Erythroblast (primary cell): ENCODE measurements around the gene GYPB.
A peak's percentile ranks its signal among the peaks of the same experiment; 100 is the strongest.
"Not testable (repeated sequence)": the region's sequence is repeated elsewhere in the genome, so short reads cannot be mapped to it uniquely, and the experiment has no call there.

Experiments
- DNase-seq, 2 experiments: peaks; one replicate each; lab custom pipeline; 2025; lab: John Stamatoyannopoulos, UW
- GATA1 ChIP-seq: IDR thresholded peaks from 2 replicates; pipeline ENCODE4 v1.6.1; 2011; ENCODE audit warnings: low read depth, mild to moderate bottlenecking, control low read depth, low read length, moderate library complexity
- POLR2A ChIP-seq: IDR thresholded peaks from 2 replicates; pipeline ENCODE4 v1.6.1; 2011; ENCODE audit warnings: mild to moderate bottlenecking, low read length

Gene GYPB

GRCh38 chr4:144018223-144019000 is 768 bp downstream of the GYPB start:
- DNase-seq = peak; percentile 88 to 89
- peak; percentile 40 for TF ChIP-seq POLR2A

DNA sequence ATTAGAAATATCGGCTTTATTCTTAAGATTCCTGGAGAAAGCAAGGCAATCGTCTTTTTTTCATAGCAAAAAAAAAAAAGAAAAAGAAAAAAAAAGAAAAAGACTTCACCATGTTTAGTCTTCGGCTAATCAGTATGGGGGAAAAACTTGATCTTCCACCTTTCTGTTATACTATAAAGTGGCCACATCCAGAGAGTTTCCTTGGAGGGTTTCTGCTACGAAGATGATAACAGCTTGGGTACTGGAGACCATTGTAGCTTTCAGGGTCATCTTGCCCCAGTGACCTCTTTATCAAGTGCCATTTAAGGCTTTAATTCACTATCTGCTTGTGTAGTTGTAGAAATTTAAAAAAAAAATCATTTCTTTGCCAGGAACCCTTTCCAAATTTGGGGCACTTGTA is 1.9 kb downstream of the GYPB start:
- DNase-seq = peak; percentile 56 to 72

- peak; percentile 33 to 50 for DNase-seq
- peak; percentile 27 for TF ChIP-seq POLR2A
Measured at GRCh38 chr4:144016057-144016605, 3.0 kb downstream of the GYPB start.

DNA sequence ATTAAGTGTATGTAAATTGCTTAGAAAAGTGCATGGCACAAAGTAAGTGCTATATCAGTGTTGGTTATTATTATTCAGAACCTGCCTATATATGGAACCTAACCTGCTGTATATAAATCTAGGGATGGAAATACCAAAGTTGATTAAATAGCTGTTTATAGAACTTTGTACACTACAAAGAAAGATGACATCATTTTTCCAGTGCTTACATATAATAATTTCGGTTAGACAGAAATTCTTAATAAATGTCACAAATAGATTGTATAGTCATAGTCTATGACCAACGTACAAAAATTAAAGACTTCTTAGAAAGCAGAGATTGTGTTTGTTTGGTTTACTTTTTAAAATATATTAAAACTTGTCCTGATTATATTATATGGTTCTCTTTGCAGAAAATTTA is 4.4 kb downstream of the GYPB start:
- DNase-seq = no peak
- TF ChIP-seq GATA1 = no peak
- no peak for TF ChIP-seq POLR2A

- TF ChIP-seq POLR2A = peak; percentile 20
- not testable (repeated sequence) for DNase-seq
Measured at GRCh38 chr4:144008602-144009001, 10.6 kb downstream of the GYPB start.

DNA sequence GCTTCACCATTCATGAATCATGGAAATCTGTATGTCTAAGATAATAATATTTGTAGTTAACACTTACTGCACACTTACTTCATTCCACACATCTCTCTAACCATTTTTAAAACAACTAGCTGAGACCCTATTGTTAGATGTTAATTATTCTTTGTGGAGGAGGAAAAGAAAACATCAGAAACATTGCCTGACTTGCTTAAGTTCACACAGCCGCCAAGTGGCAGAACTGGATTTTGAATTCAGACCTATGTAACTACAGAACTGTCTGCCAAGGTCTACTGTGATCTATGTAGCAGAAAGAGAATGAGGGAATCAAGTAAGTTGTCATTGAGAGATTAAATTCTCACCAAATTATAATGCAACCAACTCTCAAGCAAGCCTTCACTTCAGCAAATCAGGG is 11.2 kb downstream of the GYPB start:
- peak; percentile 35 to 52 for DNase-seq

DNA sequence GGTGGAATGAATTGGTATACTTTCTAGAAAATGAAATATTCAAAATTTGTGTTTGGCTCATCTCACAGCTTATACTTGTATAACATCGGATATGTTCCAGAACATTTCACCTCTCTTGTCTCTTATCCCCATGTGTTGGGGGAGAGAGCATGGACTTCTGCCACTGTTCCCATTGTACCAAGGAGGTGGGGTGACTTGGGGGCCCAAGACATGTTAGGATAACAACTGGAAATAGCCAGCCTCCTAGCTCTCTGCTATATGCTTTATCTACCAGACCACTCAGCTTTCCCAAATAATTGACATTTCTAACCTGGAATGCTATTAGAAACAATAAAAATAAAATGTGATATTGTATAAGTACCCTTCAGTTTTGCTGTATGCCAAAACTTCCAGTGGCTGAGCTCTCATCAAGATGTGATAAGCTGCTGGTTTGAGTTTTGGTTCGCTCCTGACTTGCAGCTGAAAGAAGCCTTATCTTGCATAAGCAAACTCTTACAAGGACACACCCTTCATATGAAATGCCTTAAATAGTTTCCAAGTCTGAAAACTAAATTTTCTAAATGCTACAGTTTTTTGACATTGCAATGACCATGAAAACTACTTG is 12.9 kb downstream of the GYPB start:
- DNase-seq = peak; percentile 92 to 96

DNA sequence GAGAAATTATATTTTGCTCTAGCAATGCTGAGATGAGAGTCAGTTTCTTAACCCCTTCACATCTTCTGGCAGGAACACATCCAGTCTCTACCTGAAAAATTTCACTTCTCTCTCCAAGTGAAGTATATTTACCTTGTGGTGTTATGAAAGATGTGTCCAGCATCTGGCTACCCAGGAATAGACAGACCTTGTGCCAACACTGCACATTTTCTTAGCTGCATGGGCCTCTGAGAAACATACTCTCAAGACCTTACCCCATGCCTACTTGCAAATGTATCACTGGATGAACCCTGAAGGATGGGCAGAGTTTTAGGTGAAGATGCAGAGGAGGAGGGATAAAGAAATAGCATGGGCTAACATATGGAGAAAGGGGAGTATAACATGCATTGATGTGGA is 13.6 kb downstream of the GYPB start:
- not testable (repeated sequence) for DNase-seq
- TF ChIP-seq POLR2A = peak; percentile 2

DNA sequence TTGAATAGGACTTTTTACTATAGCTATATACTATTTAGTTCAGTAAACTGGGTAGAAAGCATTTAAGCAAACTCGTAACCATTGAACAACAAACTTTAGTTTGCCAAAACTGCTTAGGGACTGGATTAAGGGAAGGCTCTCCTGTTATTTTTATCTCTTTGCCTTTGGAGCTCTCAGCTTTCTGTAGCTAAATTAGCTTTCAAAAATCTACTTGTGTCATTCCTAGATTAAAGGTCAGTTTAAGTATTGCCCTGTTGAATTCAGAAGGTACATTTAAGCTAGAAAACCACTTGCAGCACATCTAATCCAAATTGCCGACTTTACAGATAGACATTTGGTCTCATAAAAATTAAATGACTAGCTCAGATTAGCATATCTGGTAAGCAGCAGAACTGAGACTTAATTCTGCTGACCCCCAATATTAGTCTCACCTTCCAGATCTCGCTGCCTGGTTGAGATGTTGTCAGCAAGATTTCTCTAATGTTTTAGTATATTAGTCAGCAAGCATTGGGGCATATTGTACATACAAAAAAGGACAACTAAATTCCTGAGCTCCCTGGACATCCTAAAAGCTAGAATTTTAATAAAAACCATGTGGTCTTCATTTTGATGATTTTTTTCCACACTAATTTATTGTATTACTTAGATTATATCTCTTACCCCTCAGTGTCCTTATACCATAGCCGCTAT is 14.2 kb downstream of the GYPB start:
- DNase-seq = peak; percentile 50 to 67
- peak; percentile 17 for TF ChIP-seq POLR2A

- peak in 1 of 2 experiments; percentile 49 for DNase-seq
Measured at GRCh38 chr4:144003890-144004265, 15.3 kb downstream of the GYPB start.

GRCh38 chr4:144003205-144003889 is 15.8 kb downstream of the GYPB start:
- peak; percentile 17 for TF ChIP-seq POLR2A
- DNase-seq = peak; percentile 84

- peak; percentile 74 to 78 for DNase-seq
Measured at GRCh38 chr4:144000331-144000995, 18.7 kb downstream of the GYPB start.

GRCh38 chr4:143996193-143996592 is 23.0 kb downstream of the GYPB start:
- peak in 1 of 2 experiments; percentile 45 for DNase-seq

DNA sequence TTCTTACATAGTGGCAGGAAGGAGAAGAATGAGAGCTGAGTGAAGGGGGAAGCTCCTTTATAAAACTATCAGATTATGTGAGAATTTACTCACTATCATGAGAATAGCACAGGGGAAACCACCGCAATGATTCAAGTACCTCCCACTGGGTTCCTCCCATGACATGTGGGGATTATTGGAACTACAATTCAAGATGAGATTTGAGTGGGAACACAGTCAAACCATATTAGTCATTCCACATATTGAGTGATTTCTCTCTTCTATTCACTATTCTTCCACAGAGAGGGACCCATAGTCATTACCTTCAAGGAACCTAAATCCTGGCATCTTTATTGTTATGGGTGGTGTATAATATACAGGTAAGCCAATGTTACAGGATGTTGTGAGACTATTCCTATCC is 27.4 kb downstream of the GYPB start:
- DNase-seq = not testable (repeated sequence)

DNA sequence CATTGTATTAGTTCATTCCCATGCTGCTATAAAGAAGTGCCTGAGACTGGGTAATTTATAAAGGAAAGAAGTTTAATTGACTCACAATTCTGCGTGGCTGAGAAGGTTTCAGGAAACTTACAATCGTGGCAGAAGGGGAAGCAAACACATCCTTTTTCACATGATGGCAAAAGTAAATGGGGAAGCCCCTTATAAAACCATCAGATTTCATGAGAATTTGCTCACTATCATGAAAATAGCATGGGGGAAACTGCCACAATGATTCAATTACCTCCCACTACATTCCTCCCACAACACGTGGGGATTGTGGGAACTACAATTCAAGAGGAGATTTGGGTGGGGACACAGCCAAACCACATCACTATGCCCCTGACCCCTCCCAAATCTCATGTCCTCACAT is 28.5 kb downstream of the GYPB start:
- not testable (repeated sequence) for DNase-seq
